HG03521 (cell line): Measurements from ENCODE around the gene ZSCAN31.

ENCODE experiments used
- ATAC-seq: cut with Tn5 transposase; IDR thresholded peaks from one replicate; pipeline ENCODE4 v1.9.1; 2021; ENCODE audit warnings: mild to moderate bottlenecking, moderate library complexity; ENCODE audit not compliant: unreplicated experiment

ZSCAN31 gene

DNA sequence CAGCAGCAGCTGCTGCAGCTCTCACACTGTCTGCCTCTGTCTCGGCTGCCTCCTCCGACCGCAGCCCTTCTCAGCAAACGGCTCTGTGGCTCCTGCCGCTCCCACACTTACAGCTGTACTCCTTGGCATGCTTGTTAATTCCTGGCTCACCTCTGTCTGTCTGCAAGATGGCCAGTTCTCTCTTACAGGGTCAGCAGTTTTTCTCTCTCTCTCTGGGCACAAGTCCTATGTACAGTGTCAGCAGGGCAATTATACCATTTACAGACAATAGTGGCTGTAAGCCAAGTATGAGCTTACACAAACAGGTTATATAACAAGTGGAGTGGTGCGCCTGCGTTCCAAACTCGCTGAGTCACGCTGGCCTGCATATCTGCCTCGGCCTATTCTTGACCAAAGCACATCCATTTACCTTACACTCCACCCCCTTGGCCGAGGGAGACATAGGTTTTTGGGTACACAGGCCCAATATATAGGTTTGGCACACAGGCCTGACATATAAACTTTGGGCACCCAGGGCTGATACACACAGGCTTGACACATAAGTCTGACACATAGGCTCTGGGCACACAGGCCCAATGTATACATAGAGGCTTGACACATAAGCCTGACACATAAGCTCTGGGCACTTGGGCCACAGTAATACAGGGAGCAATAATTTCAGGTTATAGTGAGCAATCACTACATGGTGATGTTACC is 18.2 kb upstream of the ZSCAN31 start:
- ATAC-seq = no peak

DNA sequence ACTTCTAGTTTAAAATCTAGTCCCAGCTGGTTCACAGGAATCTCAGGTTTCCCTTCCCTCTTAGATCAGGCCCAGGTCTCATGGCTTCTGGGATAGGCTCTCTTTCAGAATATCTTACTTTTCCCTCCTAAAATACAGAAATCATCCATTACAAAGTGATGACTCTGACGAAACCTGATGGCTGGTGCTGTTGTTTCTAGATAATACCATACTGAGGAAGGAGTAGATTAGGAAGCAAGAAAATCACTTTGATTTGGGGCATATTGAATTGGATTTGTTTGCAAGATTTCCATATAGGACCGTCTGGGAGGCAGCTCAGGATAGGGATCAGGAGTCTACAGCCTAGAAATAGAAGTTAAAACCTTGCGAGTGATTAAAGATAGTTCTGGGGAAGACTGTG is 17.4 kb upstream of the ZSCAN31 start:
- ATAC-seq = no peak

DNA sequence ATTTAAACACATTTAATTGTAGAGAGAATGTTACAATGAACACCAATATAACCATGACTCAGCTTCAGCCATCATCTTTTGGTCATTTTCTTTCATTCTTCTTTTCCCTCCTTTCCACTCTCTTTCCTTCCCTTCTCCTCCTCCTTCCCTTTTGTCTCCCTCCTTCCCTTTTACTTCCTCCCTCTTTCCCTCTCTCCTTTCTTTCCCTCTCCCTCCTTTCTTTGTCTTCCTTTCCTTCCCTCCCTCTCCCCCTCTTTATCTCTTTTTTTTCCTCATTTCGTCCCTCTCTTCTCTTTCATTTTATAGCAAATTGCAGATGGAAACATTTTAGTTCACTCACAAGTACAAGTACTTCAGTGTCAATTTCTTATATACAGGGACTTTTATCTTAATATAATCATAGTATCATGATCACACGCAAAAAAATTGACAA is 15.6 kb upstream of the ZSCAN31 start:
- ATAC-seq = no peak

DNA sequence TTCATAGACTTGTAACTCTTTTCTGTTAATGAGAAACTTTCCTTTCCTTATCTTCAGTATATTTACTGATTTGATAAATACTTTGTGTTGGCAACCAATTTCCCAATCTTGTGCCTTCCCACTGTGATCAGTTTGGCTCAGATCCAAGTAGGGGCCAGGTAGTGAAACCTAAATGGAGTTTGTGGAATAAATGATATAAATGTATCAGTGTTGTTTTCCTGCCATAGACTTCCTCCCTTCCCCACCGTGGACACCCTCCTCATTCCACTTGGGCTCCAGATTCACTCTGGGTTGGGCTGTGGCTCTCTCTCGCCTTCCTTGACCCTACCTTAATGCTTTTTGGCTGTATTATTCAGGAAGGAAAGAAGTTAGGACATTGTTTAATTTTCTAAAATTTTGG is 15.1 kb upstream of the ZSCAN31 start:
- no peak for ATAC-seq

DNA sequence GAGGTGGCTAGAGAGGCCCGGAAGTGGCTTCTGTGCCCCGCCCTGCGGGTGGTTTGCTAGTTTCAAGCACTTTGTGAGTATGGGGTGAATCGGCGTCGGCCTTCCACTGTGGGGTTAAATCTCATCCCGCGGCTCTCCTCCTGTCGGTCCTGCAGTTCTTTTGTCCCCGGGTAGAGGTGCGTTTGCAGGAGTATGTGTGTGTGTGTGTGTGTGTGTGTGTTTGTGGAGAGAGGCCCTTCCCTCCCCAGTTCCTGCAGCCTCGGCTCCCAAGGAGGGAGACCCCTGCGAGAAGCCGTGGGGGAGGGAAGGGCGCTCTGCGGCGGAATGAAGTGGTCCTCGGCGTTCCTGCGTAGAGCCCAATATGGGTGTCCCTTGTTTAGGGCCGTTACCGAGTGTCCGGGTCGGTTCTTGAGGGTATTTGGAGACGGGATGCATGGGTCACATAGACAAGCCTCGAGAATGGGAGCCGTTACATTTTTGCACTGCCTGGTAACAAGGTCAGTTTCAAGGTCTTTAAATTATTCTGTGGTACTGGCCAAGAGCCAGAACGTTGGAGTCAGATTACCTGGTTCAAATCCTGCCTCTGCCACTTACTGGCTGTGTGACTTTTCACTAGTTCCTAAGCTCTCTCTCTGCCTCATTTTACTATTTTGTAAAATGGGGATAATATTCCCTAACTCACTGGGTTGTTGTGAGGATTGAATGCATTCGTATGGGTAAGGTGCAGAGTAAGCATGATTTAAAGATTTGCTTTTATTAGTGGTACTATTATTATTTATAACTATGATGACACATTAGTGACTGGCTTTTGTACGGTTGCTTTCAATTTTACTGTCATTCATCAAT is 14.2 kb upstream of the ZSCAN31 start, which contains the start of gene ZKSCAN3:
Gene ZKSCAN3 (plus strand): TSS at position 56 of the 846 bp plus-strand sequence. CDS start 9,640 bp downstream, outside the sequence.
- ATAC-seq = peak; percentile 92

DNA sequence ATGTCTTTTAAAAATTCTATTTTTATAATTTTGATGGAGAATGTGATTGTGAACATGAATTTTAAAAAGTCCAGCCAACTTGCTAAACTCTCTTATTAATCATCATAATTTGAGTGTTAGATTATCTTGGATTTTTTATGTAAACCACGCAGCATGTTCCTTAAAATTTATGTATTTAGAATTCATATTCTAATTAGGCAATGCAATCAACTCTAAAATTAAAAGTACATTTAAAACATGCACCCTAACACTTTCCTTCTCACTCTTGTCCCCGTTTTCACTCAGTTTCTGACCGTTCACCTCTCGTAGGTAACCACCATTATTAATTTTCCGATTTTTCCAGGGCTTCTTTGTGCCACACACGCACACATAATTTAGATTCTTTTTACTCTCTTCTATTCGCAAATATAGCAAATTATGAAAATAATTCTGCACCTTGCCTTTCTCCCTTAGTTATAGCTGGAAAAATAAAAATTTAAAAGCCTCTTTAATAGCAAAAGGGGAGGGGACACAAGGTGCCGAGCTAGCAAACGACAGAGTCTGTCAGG is 13.5 kb upstream of the ZSCAN31 start:
- ATAC-seq = no peak

DNA sequence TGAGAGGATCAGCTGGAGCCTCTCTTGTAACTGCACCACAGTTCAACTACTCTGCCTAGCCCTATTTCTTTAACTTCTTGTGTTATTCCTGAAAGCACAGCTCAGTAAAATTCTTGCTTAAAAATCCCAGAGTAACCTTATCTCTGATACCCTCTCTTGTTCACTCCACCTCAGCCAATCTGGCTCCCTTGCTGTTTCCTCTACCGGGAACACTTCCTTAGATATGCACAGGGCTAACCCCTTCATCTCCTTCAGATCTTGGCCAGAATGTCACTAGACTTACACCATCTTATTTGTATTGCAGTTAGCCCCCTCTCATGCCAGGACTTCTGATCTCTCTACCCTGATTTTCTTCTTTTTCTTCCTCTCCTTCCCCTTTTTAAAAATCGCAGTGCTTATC is 11.2 kb upstream of the ZSCAN31 start:
- no peak for ATAC-seq

DNA sequence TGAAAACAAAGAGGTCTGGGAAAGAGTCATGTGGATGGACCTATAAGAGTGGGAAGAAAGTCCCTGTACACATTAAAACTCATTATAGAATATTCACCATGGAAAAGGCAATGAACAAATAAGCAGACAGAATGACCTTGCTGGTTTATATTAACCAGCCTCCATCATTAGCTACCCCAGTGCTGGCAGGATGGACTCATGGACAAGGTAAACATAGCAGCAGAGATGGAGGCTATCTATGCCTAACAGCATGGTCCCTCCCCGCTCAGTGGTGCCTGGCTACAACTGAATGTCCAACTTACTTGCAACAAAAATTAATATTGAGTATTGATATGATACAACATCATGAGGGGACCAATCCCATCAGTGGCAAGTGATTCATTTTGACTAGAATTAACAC is 9.3 kb upstream of the ZSCAN31 start:
- no peak for ATAC-seq

DNA sequence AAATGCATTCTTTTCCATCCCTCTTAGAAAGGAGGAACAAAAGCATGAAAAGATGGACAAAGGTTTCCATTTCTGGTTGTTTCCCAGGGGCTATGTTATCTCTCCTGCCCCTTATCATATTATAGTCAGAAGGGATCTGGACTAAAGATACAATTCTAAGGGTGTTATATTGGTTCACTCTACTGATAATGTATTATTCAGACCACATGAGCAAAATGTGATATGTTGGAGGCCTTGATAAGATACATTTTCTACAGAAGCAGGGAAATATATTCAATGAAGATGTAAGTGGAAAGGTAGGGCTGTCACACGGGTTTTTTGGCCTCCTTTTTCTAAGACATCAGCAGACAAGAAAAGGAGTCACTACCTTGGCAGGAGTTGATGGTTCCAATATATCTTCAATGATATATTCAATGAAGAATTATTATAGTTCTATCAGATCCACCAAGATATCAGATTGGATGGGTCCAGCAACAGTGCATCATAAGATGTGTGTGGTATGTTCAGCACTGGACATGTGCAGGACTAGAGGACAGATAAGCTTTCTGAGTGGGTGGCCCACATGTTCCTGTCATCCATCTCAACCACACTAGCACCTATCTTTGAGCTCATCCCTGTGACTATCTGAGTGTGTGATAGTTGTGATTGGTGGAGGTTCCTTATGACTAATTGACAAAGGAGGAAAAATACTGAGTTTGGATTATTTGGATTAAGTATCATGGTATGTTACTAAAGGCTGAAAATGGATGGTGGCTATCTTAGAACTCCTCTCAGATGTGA is 8.1 kb upstream of the ZSCAN31 start:
- no peak for ATAC-seq

DNA sequence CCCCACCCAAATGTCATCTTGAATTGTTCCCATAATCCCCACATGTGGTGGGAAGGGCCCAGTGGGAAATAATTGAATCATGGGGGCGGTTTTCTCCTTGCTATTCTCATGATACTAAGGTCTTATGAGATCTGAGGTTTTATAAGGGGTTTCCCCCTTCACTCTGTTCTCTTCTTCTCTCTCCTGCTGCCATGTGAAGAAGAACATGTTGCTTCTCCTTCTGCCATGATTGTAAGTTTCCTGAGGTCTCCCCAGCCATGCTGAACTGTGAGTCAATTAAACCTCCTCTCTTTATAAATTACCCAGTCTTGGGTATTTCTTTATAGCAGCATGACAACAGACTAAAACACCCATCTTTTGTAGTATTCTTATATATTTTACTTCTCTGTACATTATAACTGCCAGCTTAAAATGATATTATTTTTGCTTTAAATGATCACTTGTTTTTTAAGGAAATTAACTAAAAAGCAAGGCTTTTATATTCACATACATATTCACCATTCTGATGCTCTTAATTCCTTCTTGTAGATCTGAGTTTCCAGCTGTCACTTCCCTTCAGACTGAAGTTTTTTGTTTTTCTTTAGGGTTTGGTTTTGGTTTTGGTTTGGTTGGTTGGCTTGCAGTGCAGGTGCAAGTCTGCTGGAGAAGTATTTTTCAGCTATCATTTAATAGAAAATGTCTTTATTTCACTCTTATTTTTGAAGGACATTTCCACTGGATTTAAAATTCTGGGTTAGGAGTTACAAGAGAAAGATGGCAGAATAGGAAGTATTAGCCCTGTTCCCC is 4.6 kb upstream of the ZSCAN31 start:
- no peak for ATAC-seq

DNA sequence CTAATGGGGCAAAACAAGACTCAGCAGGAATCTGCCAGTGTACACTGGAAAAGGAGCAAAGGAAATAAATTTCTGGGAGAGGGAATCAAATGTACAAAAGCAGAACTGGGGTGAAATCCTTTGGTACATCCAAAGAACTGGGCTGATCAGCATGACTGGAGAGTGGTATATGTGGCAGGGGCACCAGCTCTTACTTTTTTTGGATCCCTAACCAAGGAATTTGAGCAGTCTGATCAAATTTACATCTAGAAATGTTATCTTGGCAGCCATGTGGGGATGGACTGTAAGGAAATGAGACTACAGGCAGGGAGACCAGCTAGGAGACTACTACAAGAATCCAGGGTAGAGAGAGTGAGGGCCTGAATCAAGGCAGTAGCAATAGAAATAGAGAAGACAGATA is 1.2 kb upstream of the ZSCAN31 start:
- no peak for ATAC-seq

DNA sequence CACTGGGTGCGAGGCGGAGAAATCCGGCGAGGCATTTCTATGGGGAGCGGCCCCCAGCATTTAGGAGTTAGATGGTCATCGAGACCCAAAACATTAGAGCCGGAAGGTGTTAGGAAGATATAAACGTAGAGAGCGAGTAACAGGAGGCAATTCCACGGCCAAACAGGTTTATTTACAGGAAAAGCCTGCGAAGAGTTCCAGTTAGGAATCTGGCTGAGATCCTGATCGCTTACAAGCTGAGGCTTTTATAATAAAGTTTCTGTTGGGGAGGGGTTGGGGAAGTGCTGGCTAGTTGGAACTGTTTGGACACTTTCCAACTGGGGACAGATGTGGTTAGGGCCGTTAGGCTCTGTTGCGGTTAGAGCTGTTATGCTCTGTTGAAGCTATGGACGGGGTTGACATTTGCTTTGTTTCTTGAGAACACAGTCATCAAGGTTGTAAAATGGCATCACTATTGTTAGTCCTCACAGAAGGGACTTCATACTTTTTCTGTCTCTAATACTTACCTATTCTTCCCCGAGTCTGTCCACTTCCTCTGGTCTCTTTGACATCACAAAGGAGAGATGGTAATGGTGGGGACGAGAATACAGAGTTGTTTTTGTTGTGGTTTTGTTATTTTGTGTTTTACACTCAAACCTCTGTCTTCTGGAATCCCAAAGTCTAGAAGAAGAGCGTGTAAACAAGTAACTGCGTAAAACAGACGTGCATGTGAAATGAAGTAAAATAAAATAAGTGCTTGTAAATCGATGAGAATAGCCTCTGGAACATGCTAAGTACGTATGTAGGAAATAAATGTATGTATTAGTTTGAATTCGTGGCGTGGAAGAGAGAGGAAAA is 554 bp upstream of the ZSCAN31 start:
- ATAC-seq = no peak

DNA sequence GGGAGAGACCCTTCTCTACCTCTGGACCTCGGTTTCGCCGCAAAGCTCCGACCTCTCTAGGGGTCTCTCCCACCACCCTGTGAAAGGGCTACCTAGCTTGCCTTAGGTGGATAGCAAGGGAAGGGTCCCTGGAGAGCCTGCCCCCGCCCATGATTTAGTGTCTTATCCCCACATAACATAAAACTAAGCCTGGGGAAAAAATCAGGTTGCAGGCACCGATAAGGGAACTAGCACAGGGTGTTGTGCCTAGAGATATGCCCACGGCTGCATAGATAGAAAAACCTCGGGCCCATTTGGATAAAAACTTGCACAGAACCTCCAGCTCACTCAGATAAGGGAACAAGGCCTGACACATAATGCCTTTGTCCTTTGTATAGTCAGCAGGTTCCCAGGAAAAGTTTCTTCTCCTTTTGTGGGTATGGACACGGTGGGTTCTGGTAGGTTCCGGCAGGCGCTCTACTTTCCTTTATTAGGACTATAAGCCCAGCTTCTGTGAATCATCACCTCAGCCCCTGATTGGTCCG is 846 bp downstream of the ZSCAN31 start:
- no peak for ATAC-seq

DNA sequence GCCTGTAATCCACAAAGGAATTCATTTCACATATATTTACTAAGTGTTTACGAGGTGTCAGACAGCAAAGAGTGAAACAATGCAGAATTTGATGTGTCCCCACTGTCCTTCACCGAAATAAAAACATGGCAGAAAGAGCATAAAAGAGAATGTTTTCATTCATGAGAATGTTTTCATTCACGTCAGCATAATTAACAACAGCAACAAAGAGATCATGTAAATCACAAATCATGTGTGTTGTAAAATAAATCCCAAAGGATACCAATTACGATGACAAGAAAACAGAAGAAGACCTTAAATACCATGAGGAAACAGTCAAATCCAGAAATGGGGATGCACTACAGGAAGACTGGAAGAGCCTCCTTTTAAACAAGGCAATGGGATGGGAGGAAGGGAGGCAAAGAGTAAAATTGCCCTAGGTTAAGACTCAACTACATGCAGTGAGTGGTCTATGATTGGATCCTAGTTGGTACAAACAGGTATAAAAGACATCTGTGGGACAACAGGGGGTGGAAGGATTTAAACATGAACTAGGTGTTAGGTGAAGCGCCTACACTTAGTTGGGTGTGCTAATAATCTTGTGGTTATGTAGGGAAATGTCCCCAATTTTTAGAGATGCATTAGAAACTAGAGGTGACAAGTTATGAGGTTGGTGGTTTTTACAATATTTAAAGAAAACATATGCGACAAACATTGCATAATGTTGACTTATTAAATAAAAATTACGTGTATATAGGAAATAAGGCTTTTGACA is 1.5 kb downstream of the ZSCAN31 start:
- no peak for ATAC-seq

DNA sequence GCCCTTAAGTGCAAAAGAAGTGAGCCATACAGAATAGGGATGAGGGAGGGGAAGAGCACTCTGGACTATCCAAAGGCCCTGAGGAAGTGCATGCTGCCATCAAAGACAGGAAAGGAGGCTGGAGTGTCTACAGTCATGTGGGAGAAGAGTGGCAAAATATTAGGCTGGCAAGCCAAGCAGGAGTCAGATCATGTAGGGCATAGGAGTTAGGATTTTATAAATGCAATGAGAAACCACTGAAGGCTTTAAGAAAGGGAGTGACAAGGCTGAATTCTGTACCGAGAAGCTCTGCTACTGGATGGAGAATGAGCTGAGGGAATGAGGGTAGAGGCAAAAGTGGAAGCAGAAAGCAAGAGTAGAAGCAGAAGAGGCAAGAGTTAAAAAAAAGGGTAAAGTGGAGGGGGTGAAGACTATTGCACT is 2.3 kb downstream of the ZSCAN31 start:
- ATAC-seq = no peak

DNA sequence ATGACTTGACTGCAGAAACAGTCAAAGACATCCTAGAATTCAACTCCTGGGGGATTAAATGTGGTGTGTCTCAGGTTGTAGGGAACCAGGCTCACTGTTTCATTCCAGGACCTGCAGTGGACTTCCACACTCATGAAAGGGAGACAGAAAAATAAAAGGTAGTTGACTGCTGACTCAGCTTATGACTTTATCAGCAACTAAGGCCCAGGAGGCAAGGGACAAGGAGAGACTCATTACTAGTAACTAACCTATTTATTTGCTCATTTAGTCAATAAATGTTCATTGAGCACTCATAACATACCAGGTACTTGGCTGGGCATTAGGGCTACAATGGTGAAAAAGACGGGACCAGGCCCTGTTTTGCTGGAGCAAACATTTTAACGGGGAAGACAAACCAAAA is 2.9 kb downstream of the ZSCAN31 start:
- ATAC-seq = no peak

DNA sequence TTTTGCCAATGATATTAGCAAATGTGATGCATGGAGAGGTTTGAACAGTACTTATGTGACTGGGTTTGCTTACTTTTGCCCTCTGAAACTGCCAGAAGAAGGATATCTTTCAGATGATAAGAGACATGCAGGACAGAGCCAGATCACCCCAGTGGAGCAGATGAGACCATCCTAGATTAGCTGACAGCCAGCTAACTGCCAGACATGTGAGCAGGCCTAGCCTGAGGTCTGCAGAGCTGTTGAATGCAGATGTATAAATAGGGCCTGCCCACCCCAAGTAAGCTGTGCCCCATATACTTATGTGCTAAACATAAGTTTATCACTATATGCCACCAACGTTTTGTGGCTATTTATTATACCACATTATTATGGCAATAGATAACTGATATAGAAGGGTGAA is 5.9 kb downstream of the ZSCAN31 start:
- ATAC-seq = no peak

DNA sequence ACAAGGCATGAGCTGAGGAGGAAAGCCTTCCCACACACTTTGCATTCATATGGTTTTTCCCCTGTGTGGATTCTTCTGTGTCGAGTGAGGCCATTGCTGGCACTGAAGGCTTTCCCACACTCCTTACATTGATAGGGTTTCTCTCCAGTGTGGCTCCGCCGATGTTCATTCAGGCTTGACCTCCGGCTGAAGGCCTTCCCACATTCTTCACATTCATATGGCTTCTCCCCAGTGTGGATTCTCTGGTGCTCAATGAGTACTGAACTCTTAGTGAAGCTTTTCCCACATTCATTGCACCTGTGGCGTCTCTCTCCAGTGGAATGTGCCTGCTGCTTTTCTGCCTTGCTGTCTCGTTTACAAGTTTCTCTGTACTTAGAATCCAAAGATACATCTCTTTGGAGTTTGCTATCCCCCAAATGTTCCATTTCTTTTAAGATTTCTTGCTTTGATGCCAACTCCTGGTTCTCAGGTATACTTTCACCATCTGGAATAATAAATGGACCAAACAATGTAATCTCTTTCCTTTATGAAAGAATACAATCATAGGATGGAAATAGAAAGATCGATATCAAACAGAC is 9.5 kb downstream of the ZSCAN31 start:
- ATAC-seq = no peak
